Activated T-helper 1 cell treated with Interleukin-2 at 50 U/mL for 16 hours (primary cell): Measurements from ENCODE around the gene STARD7.

Experiments
- DNase-seq: peaks from one replicate; pipeline ENCODE4 v3.0.0-alpha.2; 2020; ENCODE audit warnings: low read depth

The STARD7 gene

GRCh38 chr2:96197546-96198255, 10.9 kb downstream of the STARD7 start:
- DNase-seq = no peak

- no peak for DNase-seq
These were observed 13.1 kb downstream of the STARD7 start for GRCh38 chr2:96195410-96196066.

GRCh38 chr2:96191937-96192670, 16.5 kb downstream of the STARD7 start:
- no peak for DNase-seq

GRCh38 chr2:96188821-96189526, 19.7 kb downstream of the STARD7 start:
- no peak for DNase-seq

- no peak for DNase-seq
These were observed 22.1 kb downstream of the STARD7 start for GRCh38 chr2:96186562-96186961.

GRCh38 chr2:96185516-96185915, 23.1 kb downstream of the STARD7 start:
- DNase-seq = no peak

GRCh38 chr2:96184989-96185388, 23.6 kb downstream of the STARD7 start:
- DNase-seq = no peak

- DNase-seq = no peak
These were observed 24.4 kb downstream of the STARD7 start for GRCh38 chr2:96184188-96184587.

- DNase-seq = no peak
These were observed 27.1 kb downstream of the STARD7 start for GRCh38 chr2:96181529-96181928.

GRCh38 chr2:96180521-96180920, 28.1 kb downstream of the STARD7 start:
- DNase-seq = no peak

GRCh38 chr2:96180002-96180401, 28.6 kb downstream of the STARD7 start:
- DNase-seq = no peak

GRCh38 chr2:96176661-96177060, 32.0 kb downstream of the STARD7 start:
- DNase-seq = no peak

GRCh38 chr2:96175951-96176350, 32.7 kb downstream of the STARD7 start:
- DNase-seq = no peak

- DNase-seq = peak; percentile 69
These were observed 34.1 kb downstream of the STARD7 start for GRCh38 chr2:96174251-96175144.

GRCh38 chr2:96171831-96172230, 36.8 kb downstream of the STARD7 start:
- DNase-seq = no peak

- no peak for DNase-seq
These were observed 38.0 kb downstream of the STARD7 start for GRCh38 chr2:96170626-96171025.

- DNase-seq = no peak
These were observed 38.6 kb downstream of the STARD7 start for GRCh38 chr2:96169868-96170507.

- DNase-seq = no peak
These were observed 41.1 kb downstream of the STARD7 start for GRCh38 chr2:96167407-96168013.

GRCh38 chr2:96164459-96165184, 44.0 kb downstream of the STARD7 start:
- DNase-seq = no peak
